HG03342 (cell line): ENCODE results near the gene MPV17.
"Not testable (repeated sequence)": the region's sequence is repeated elsewhere in the genome, so short reads cannot be mapped to it uniquely, and the experiment has no call there.

ENCODE experiments used
- ATAC-seq: cut with Tn5 transposase; IDR thresholded peaks from one replicate; pipeline ENCODE4 v1.9.1; 2021; ENCODE audit warnings: mild to moderate bottlenecking, moderate library complexity; ENCODE audit not compliant: unreplicated experiment

The MPV17 gene

DNA sequence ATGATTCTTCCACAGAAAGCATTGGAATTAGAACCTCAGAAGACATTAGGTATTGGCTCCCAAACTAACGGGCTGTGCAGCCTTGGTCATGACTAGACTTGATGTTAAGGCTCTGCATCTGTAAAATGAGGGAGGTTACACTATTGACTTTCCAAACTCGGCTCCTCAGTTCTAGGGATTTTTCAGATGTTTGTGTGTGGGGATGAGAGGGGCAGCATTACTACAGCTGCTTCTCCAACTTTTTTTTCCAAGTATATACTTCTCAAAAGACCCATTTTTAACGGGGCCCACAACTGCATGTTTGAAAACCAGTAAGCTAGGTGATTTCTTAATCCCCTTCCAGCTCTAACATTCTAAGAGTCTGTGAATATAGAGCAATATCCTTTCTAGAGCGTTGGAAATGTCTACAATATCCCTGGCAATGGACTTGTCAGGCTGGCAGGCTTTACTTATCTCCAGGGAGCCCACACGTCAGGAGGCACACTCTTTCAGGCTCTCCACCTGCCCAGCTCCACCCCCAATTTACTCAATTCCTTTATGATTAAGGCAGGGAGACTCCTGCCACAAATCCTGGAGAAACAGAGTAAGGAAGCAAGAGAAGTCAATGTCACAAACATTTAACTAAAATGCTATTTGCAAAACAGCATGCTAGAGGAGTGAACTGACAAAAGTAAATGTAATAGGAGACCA, 844 bp upstream of the MPV17 start:
- no peak for ATAC-seq

- ATAC-seq: no peak
Observed at GRCh38 chr2:27322301-27322765, 564 bp downstream of the MPV17 start.

DNA sequence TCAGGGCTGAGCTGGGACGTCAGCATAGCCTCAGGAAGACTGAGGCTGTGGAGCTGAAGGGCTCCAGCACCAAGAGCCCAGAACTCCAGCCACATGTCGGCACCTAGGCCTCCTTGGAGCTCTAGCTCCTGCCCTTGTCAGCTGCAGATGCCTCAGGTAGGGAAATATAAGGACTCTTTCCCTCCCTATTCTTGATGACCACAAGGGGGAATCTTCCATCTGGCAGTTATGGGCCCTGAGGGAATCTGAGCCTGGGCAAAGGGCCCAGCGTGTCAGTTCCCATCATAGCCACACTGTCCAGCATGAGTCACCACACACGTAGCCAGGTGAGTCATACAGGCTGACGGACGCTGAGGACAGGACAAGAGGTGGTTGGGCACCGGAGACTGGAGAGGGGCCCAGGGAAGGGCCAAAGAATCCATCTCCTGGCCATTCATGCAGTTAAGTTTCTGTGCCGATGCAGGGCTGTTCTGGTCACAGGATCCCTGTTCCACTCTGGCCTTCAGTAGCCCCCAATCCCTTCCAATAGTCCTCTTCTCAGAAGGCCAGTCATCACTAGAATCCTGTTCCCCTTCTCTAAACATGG, 1.8 kb downstream of the MPV17 start:
- no peak for ATAC-seq

- not testable (repeated sequence) for ATAC-seq
Observed at GRCh38 chr2:27319839-27320238, 3.1 kb downstream of the MPV17 start.

DNA sequence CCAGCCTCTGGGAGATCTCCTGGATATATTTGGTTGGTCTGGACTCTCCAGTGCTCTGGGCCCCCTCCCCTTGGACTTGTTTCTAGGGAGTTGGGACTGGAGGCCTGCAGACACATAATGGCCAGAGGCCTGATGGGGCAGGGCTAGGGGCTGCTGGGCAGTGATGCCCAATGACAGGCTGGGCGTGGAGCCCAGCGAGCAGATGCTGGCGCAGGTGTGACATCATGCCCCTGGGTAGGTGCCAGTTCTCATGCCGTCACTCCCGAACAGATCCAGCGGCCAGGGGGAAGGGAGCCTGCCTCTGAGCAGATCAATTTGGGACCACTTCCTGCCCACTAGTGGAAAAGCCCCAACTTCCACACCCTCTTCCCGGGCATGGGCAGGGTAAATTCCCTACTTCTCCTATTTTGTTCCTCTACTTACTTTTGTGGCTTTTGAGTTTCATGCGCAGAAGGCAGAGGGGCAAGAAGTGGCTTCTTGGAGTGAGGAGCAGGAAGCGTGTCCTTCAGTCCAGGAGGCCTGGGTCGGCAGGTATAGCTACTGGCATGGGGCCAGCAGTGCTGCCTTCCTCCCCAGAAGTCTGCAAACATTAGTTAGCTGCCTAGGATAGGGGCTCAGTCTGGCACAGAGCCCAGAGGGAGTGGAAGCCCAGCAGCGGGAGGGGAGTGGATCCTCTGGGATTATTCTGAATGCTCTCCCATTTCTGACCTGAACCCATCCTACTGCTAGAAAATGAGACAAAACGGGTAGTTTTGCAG, 6.1 kb downstream of the MPV17 start:
- ATAC-seq: no peak

GRCh38 chr2:27315122-27315521, 7.8 kb downstream of the MPV17 start:
- ATAC-seq: no peak

DNA sequence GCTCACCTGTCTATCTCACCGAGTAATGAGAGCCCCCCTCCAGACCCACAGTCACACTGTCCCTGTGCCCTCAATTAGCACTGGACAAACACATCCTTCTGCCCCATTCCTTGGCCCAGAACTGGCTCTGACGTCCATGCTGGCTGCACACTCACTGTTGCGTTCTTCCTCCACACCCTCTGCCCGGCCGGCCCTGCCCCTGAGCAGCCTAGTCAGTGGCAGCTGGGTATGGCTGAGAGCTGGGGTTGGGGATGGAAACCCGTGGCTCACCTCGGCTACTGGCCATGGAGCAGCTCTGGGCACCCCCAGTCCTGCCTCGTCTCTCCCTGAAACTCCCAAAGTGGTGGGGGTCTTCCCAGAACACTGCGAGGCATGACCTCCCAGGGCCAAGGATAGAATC, 8.2 kb downstream of the MPV17 start:
- no peak for ATAC-seq

DNA sequence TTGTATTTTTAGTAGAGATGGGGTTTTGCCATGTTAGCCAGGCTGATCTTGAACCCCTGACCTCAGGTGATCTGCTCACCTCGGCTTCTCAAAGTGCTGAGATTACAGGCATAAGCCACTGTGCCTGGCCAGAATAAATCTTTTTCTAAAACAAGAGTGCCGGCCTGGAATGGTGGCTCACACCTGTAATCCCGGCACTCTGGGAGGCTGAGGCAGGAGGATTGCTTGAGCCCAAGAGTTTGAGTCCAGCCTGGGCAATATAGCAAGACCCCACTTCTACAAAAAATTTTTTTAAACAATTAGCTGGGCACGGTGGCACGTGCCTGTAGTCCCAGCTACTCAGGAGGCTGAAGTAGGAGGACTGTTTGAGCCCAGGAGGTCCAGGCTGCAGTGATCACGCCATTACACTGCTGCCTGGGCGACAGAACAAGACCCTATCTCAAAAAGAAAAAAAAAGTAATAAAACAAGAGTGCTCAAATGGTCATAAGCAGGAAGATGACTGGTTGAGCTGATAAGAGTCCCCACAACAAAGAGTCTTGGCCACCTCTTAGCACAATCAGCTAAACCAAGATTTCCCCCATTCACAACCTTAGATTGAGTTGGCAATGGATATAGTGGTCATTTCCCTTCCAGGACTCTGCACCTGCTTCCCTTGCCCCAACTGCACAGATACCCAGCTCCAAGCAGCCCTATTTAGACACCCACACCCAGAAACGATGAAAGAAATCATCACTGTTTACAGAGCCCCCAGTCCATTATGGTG, 8.8 kb downstream of the MPV17 start:
- ATAC-seq: no peak

DNA sequence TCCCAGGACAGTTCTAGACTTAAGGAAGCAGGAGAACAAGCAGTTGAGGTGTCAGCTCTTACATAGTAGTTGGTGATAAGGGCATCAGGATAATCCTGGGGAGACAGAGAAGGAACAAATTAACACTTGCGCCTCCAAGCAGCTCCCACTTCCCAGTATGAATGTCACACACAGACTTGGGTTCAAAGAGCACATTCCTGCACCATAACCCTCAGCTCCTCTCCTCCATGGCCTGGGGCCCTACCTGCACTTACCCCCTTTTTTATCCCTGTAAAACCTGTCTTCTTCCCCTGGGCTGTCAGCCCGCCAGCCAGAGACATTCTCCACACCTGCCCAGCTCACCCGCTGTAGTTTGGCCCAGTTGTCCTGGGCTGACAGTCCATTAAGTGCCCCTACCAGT, 10.7 kb downstream of the MPV17 start:
- ATAC-seq: no peak

DNA sequence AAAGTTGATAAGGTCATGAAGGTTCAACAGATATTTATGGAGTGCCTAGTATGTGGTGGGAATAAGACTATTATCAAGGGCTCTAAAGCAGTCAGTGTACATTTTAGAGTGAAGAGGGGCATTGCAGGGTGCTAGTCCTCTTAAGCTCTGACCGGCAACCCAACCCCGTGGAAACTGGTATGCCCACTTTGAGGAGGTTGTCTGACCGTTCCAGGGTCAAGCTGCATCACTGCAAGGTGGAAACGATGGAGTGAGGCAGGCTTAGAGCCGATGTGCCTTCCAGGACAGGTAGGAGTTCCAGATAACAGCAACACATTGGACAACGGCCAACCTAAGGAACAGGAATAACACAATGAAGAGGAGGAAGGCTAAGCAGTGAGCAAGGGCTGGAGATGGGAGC, 13.2 kb downstream of the MPV17 start:
- no peak for ATAC-seq

DNA sequence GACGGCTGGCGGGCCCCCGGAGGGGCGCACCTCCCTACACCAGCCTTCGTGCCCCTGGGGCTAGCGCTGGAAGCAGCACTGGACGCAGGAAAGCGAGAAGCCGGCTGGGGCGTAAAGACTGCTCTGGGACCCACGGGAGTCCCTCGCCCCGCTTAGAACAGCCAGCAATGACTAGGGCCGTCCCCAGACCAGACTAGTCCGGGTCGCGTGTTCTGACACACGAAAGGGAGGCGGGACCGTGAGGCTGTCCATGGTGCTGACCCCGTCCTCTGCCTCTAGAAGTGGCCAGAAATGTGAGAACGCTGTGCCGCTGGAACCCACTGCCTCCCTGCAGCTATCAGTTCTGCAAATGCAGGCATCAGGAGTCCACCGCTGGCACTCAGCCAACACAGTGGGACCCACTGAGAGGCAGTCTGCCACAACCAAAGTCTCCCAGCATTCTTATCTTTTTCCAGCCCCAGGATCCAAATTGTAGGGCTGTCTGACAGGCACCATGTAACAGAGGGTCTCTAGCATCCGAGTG, 14.5 kb downstream of the MPV17 start, which contains the start of gene UCN:
UCN (minus strand) TSS at position 87 of the 523 bp plus-strand sequence. CDS start 550 bp downstream, outside the sequence.
- no peak for ATAC-seq

- ATAC-seq: no peak
Observed at GRCh38 chr2:27307545-27308358, 15.1 kb downstream of the MPV17 start.

GRCh38 chr2:27307287-27307544, 15.7 kb downstream of the MPV17 start:
- ATAC-seq: no peak

- ATAC-seq: no peak
Observed at GRCh38 chr2:27306573-27307286, 16.2 kb downstream of the MPV17 start.

GRCh38 chr2:27306136-27306535, 16.8 kb downstream of the MPV17 start:
- no peak for ATAC-seq

DNA sequence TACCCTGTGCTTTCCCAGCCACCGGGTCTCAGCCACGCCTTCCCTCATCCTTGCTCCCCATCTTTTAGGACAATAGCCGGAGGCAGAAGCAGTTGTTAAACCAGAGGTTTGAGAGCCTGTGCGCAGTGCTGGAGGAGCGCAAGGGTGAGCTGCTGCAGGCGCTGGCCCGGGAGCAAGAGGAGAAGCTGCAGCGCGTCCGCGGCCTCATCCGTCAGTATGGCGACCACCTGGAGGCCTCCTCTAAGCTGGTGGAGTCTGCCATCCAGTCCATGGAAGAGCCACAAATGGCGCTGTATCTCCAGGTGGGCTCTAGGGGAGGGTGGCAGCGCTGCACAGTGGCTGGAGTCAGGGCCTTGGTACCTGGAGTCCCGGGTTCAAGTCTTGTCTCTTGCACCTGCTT, 17.4 kb downstream of the MPV17 start:
- no peak for ATAC-seq

GRCh38 chr2:27304488-27305240, 18.2 kb downstream of the MPV17 start:
- no peak for ATAC-seq

- no peak for ATAC-seq
Observed at GRCh38 chr2:27303093-27304025, 19.5 kb downstream of the MPV17 start.
